ENCODE measurements around the gene CAMK1D. TPM values are rescaled to one million over a fixed set of nuclear protein-coding genes. Genes with fewer than 3 reads are reported as not detected.

CAMK1D gene
- total RNA-seq, 1 donor from 2014 or later: 1.0 TPM

DNA sequence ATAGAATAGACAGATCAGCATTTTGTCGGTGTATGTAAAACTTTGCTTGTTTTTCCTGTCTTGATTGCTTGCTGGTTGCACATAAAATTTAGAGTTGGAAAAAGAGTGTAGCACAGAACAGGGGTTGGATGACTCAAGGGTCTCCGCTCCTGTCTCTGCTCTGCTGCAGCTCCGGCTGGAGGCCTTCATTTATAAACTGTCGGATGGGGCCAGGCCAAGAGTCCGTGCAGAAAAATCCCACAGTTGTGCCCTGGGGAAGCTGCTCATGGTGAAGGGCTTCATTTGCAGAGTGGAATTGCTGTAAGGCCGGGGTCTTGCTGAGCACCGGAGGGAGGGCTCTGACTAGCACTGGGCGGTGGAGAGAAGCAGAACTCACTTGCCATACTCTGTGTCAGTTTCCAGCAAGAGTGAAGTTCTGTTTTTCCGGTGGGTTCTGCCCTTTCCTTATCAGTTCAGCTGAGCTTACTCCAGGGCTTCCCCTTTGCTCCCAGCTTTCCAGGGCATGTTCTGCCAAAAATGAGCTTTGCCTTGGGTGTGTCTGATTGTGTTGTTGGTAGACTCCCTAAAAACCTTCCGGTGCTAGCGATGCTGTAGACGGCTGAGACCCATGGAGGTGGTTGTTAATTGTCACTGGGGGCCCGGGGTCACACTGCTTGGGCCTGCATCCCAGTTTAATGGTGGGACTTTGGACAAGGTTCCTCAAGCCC lies 67.2 kb downstream of the CAMK1D start:
- DNase-seq (ENCODE audit: low read depth): no peak
- TF ChIP-seq, protein P1, sequence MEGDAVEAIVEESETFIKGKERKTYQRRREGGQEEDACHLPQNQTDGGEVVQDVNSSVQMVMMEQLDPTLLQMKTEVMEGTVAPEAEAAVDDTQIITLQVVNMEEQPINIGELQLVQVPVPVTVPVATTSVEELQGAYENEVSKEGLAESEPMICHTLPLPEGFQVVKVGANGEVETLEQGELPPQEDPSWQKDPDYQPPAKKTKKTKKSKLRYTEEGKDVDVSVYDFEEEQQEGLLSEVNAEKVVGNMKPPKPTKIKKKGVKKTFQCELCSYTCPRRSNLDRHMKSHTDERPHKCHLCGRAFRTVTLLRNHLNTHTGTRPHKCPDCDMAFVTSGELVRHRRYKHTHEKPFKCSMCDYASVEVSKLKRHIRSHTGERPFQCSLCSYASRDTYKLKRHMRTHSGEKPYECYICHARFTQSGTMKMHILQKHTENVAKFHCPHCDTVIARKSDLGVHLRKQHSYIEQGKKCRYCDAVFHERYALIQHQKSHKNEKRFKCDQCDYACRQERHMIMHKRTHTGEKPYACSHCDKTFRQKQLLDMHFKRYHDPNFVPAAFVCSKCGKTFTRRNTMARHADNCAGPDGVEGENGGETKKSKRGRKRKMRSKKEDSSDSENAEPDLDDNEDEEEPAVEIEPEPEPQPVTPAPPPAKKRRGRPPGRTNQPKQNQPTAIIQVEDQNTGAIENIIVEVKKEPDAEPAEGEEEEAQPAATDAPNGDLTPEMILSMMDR (conservative IDR thresholded peaks at IDR 0.05; ENCODE audit: low read depth, low read length): no peak
- H3K4me3 ChIP-seq (ENCODE audit: low read depth, low read length): no peak overlapping the region

- no peak for DNase-seq (ENCODE audit: low read depth)
- H3K4me3 ChIP-seq (ENCODE audit: low read depth, low read length): no peak overlapping the region
Observed at GRCh38 chr10:12417331-12417730, 68.0 kb downstream of the CAMK1D start.

GRCh38 chr10:12418000-12418399 lies 68.7 kb downstream of the CAMK1D start:
- TF ChIP-seq, protein P1 (conservative IDR thresholded peaks at IDR 0.05; ENCODE audit: low read depth, low read length): no peak
- DNase-seq (ENCODE audit: low read depth): no peak
- no peak overlapping the region for H3K4me3 ChIP-seq (ENCODE audit: low read depth, low read length)

More at GRCh38 chr10:12417331-12417730, 68.0 kb downstream of the CAMK1D start:
- TF ChIP-seq, protein P1 (conservative IDR thresholded peaks at IDR 0.05; ENCODE audit: low read depth, low read length): no peak

DNA sequence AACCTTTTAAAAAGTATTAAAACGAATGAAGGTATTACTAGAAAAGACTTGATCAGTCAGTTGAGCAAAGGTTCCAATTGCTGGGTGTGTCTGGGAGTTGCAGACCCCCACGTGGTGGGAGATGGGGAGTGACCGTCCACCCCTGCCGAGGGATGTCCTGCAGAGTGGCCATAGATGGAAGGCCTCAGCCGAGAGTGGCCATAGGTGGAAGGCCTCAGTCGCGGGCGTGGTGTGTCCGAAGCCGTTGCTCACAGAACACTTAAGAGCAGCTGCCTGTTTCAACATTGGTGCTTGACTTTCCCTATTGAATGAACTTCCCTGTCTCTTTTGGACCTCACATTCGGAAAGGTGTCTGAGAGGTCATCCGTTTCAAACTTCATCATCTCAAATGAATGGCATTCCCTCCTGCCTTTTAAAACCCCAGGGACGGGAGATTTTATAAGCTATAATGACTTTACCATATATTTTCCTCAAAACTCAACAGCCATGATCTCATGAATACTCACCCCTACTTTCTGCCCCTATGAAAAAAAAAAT lies 69.4 kb downstream of the CAMK1D start:
- H3K4me3 ChIP-seq (ENCODE audit: low read depth, low read length): no peak overlapping the region
- DNase-seq (ENCODE audit: low read depth): no peak
- TF ChIP-seq, protein P1 (conservative IDR thresholded peaks at IDR 0.05; ENCODE audit: low read depth, low read length): no peak

DNA sequence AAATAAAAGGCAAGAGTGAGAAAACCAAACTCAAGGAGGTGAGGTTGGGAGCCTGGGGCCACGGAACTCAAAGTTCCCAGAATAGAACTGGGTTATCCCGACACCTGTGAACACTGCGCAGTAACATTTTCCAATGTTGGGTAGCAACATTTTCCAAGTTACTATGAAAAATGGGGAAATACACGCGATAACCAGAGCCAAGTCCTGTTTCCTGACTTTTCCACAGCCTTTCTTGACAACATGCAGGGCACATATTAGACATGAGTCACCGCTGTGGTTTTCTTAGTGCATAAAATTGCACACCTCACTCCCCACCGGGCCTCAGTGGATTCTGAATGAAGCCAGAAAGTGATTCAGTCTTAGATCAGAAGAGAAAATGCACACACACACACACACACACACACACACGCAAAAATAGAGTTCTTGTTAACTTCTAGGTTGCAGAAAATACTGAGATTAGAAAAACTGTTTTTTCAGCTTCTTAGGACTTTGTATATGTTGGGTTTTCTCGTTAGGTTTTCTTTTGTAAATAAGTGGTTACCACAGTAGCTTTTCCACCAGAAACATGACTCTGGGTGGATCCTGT lies 70.0 kb downstream of the CAMK1D start:
- TF ChIP-seq, protein P1 (conservative IDR thresholded peaks at IDR 0.05; ENCODE audit: low read depth, low read length): no peak
- peak; percentile 82 for DNase-seq (ENCODE audit: low read depth)
- no peak overlapping the region for H3K4me3 ChIP-seq (ENCODE audit: low read depth, low read length)

DNA sequence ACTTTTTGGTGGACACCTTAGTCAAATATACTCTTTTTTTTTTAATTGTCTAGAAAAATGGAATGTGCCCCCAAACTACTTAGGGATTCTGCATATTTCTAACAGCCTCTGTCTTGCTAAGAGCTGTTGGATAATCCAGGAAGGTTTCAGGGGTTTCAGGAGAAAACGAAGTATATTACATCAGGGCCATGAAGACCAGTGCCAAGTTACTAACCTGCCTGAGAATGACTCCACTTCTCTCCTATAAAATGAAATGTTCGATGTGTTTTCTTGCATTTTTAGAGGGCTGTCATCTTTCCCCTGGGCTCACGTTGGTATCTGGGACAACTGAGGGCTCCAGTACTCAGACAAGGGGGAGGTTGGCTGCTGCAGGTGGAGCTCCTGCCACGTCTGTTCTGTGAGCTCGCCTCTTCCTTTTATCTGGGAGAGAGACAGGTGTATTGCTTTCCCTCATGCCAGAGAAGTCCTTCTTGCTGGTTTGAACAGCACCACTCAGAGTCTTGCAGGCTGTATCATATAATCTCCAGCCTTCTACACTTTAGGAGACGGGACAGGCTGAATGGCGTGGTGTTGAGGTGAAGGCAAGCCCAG lies 71.3 kb downstream of the CAMK1D start:
- DNase-seq (ENCODE audit: low read depth): no peak
- TF ChIP-seq, protein P1 (conservative IDR thresholded peaks at IDR 0.05; ENCODE audit: low read depth, low read length): no peak
- H3K4me3 ChIP-seq (ENCODE audit: low read depth, low read length): no peak overlapping the region

All from epithelial cell of proximal tubule (primary cell).